Measurements from ENCODE around the gene RAD18. TPM values are rescaled to one million over a fixed set of nuclear protein-coding genes. Genes with fewer than 3 reads are reported as not detected.
A peak's percentile ranks its signal among the peaks of the same experiment; 100 is the strongest.

RAD18 gene
- total and polyA plus RNA-seq, 2 experiments from 2014 or later = 14.3 to 17.5 TPM

GRCh38 chr3:8851703-8852102 is 111.6 kb downstream of the RAD18 start:
- TF ChIP-seq EZH2 (IDR thresholded peaks at IDR 0.05; ENCODE audit: insufficient read depth, poor library complexity, severe bottlenecking) = no peak
- TF ChIP-seq EZH2phosphoT487 (IDR thresholded peaks at IDR 0.05; ENCODE audit: insufficient read depth, low read depth) = no peak
- no peaks in the 10 kb centered on the region for H3K9me2 ChIP-seq (ENCODE audit: insufficient read depth)
- DNase-seq = peak; percentile 79
- peak overlapping the region; percentile 22; the same call in 1 of the 2 replicates for H2AFZ ChIP-seq
- H3K36me3 ChIP-seq (ENCODE audit: low read depth) = no peaks in the 10 kb centered on the region
- in situ Hi-C loops (cut with MboI) = no loop called here
- no peaks in the 10 kb centered on the region for H4K20me1 ChIP-seq (ENCODE audit: insufficient read depth)
- 39 to 43% methylated on average over 4 of the region's 4 CpGs for whole genome bisulfite sequencing, 2 experiments (ENCODE audit: low coverage in 1 of 2, low lambda C conversion rate in 2 of 2, missing lambda C conversion rate in 2 of 2)
- H3F3A ChIP-seq (ENCODE audit: insufficient read depth) = peaks cover 39% of the 10 kb centered on the region
- H3K79me2 ChIP-seq (ENCODE audit: insufficient read depth) = no peaks in the 10 kb centered on the region
- peaks cover 50% of the 10 kb centered on the region for H3K4me1 ChIP-seq (ENCODE audit: insufficient read depth)
- no peak overlapping the region for H3K9ac ChIP-seq
- no peaks in the 10 kb centered on the region for H3K9me3 ChIP-seq (ENCODE audit: low read depth)
- H3K27me3 ChIP-seq (replicated peaks; ENCODE audit: insufficient read depth) = no peaks in the 10 kb centered on the region
- peak overlapping the region; percentile 61 for H3K27ac ChIP-seq
- no peak overlapping the region for H3K4me3 ChIP-seq
- H3K4me2 ChIP-seq (ENCODE audit: unreplicated experiment) = peak overlapping the region; percentile 54

- Histone ChIP-seq H3K27me3 (replicated peaks; ENCODE audit: insufficient read depth) (no peaks in the 10 kb centered on the region), H3K4me3 (no peak overlapping the region), H3K27ac (peak overlapping the region; percentile 46), H3F3A (ENCODE audit: insufficient read depth) (peaks cover 56% of the 10 kb centered on the region), H3K4me1 (ENCODE audit: insufficient read depth) (peaks cover 62% of the 10 kb centered on the region), H3K79me2 (ENCODE audit: insufficient read depth) (no peaks in the 10 kb centered on the region), H4K20me1 (ENCODE audit: insufficient read depth) (no peaks in the 10 kb centered on the region), H3K9ac (no peak overlapping the region), H2AFZ (peak overlapping the region; percentile 17), H3K9me2 (ENCODE audit: insufficient read depth) (no peaks in the 10 kb centered on the region), H3K36me3 (ENCODE audit: low read depth) (no peaks in the 10 kb centered on the region), H3K4me2 (ENCODE audit: unreplicated experiment) (peak overlapping the region; percentile 41), H3K9me3 (ENCODE audit: low read depth) (no peaks in the 10 kb centered on the region)
- WGBS, 2 experiments (ENCODE audit: low coverage in 1 of 2, low lambda C conversion rate in 2 of 2, missing lambda C conversion rate in 2 of 2) = 14% methylated on average over 5 of the region's 5 CpGs
- TF ChIP-seq EZH2phosphoT487 (IDR thresholded peaks at IDR 0.05; ENCODE audit: insufficient read depth, low read depth) (no peak), EZH2 (IDR thresholded peaks at IDR 0.05; ENCODE audit: insufficient read depth, poor library complexity, severe bottlenecking) (no peak)
- in situ Hi-C loops (cut with MboI) = no loop called here
- peak; percentile 74 for DNase-seq
Measured at GRCh38 chr3:8848696-8849131, 114.6 kb downstream of the RAD18 start.

- Histone ChIP-seq H3K4me2 (ENCODE audit: unreplicated experiment) (no peak overlapping the region), H3K4me1 (ENCODE audit: insufficient read depth) (peaks cover 61% of the 10 kb centered on the region), H2AFZ (no peak overlapping the region), H3K79me2 (ENCODE audit: insufficient read depth) (no peaks in the 10 kb centered on the region), H4K20me1 (ENCODE audit: insufficient read depth) (no peaks in the 10 kb centered on the region), H3K36me3 (ENCODE audit: low read depth) (no peaks in the 10 kb centered on the region), H3F3A (ENCODE audit: insufficient read depth) (peaks cover 55% of the 10 kb centered on the region), H3K9me2 (ENCODE audit: insufficient read depth) (no peaks in the 10 kb centered on the region), H3K27ac (no peak overlapping the region), H3K9me3 (ENCODE audit: low read depth) (no peaks in the 10 kb centered on the region), H3K4me3 (no peak overlapping the region), H3K27me3 (replicated peaks; ENCODE audit: insufficient read depth) (no peaks in the 10 kb centered on the region), H3K9ac (no peak overlapping the region)
- in situ Hi-C loops (cut with MboI) = no loop called here
- TF ChIP-seq EZH2 (IDR thresholded peaks at IDR 0.05; ENCODE audit: insufficient read depth, poor library complexity, severe bottlenecking) (no peak), EZH2phosphoT487 (IDR thresholded peaks at IDR 0.05; ENCODE audit: insufficient read depth, low read depth) (no peak)
- 98 to 100% methylated on average over 7 of the region's 7 CpGs for WGBS, 2 experiments (ENCODE audit: low coverage in 1 of 2, low lambda C conversion rate in 2 of 2, missing lambda C conversion rate in 2 of 2)
- no peak for DNase-seq
Measured at GRCh38 chr3:8847317-8847716, 116.0 kb downstream of the RAD18 start.

- Histone ChIP-seq H3K4me1 (ENCODE audit: insufficient read depth) (peaks cover 57% of the 10 kb centered on the region), H3K79me2 (ENCODE audit: insufficient read depth) (no peaks in the 10 kb centered on the region), H2AFZ (no peak overlapping the region), H3F3A (ENCODE audit: insufficient read depth) (peaks cover 55% of the 10 kb centered on the region), H4K20me1 (ENCODE audit: insufficient read depth) (no peaks in the 10 kb centered on the region), H3K36me3 (ENCODE audit: low read depth) (no peaks in the 10 kb centered on the region), H3K27ac (peak overlapping the region; percentile 53), H3K27me3 (replicated peaks; ENCODE audit: insufficient read depth) (no peaks in the 10 kb centered on the region), H3K4me2 (ENCODE audit: unreplicated experiment) (peak overlapping the region; percentile 37), H3K4me3 (no peak overlapping the region), H3K9me2 (ENCODE audit: insufficient read depth) (no peaks in the 10 kb centered on the region), H3K9ac (no peak overlapping the region), H3K9me3 (ENCODE audit: low read depth) (no peaks in the 10 kb centered on the region)
- in situ Hi-C loops (cut with MboI) = no loop called here
- TF ChIP-seq EZH2phosphoT487 (IDR thresholded peaks at IDR 0.05; ENCODE audit: insufficient read depth, low read depth) (no peak), EZH2 (IDR thresholded peaks at IDR 0.05; ENCODE audit: insufficient read depth, poor library complexity, severe bottlenecking) (no peak)
- WGBS, 2 experiments (ENCODE audit: low coverage in 1 of 2, low lambda C conversion rate in 2 of 2, missing lambda C conversion rate in 2 of 2) = 52 to 56% methylated on average over 2 of the region's 2 CpGs
- no peak for DNase-seq
Measured at GRCh38 chr3:8846176-8846575, 117.1 kb downstream of the RAD18 start.

- Histone ChIP-seq H3K4me3 (no peak overlapping the region), H3K27me3 (replicated peaks; ENCODE audit: insufficient read depth) (no peaks in the 10 kb centered on the region), H3K4me2 (ENCODE audit: unreplicated experiment) (peak overlapping the region; percentile 37), H3K9ac (no peak overlapping the region), H3K9me2 (ENCODE audit: insufficient read depth) (no peaks in the 10 kb centered on the region), H3F3A (ENCODE audit: insufficient read depth) (peaks cover 57% of the 10 kb centered on the region), H3K79me2 (ENCODE audit: insufficient read depth) (no peaks in the 10 kb centered on the region), H3K9me3 (ENCODE audit: low read depth) (no peaks in the 10 kb centered on the region), H3K36me3 (ENCODE audit: low read depth) (no peaks in the 10 kb centered on the region), H4K20me1 (ENCODE audit: insufficient read depth) (no peaks in the 10 kb centered on the region), H3K27ac (peak overlapping the region; percentile 53), H2AFZ (no peak overlapping the region), H3K4me1 (ENCODE audit: insufficient read depth) (peaks cover 57% of the 10 kb centered on the region)
- TF ChIP-seq EZH2phosphoT487 (IDR thresholded peaks at IDR 0.05; ENCODE audit: insufficient read depth, low read depth) = no peak
- no peak for TF ChIP-seq EZH2 (IDR thresholded peaks at IDR 0.05; ENCODE audit: insufficient read depth, poor library complexity, severe bottlenecking)
- in situ Hi-C loops (cut with MboI) = no loop called here
- WGBS, 2 experiments (ENCODE audit: low coverage in 1 of 2, low lambda C conversion rate in 2 of 2, missing lambda C conversion rate in 2 of 2) = 58 to 77% methylated on average over 1 of the region's 1 CpG
- peak; percentile 84 for DNase-seq
Measured at GRCh38 chr3:8845641-8846040, 117.6 kb downstream of the RAD18 start.
